OCI-LY3 (cell line): ENCODE measurements around the gene ARHGEF16.

Experiments used
- H2AFZ ChIP-seq: fragments of 200-600, 300-600 bp; shearing (Covaris generic); 2 replicates; pipeline ENCODE4 v1.6.0; 2014; ENCODE audit warnings: antibody characterized with exemption, low read depth, low read length
- H3K27ac ChIP-seq: fragments of 200-600, 300-600 bp; sonication (generic); 2 replicates; pipeline ENCODE4 v1.5.1; 2014; ENCODE audit warnings: mild to moderate bottlenecking, low read length, moderate library complexity, mixed read lengths
- H3K27me3 ChIP-seq: fragments of 200-600, 300-600 bp; sonication (generic); 2 replicates; pipeline ENCODE4 v1.6.1; 2014; ENCODE audit warnings: low read depth, low read length, mixed read lengths
- H3K36me3 ChIP-seq: fragments of 200-600, 300-600 bp; sonication (generic); replicated peaks from 2 replicates; pipeline ENCODE3; 2014; ENCODE audit warnings: low read depth, low read length, mixed read lengths
- H3K4me1 ChIP-seq: fragments of 300-600, 200-600 bp; sonication (generic); 2 replicates; pipeline ENCODE4 v1.6.1; 2014; ENCODE audit warnings: low read length, mixed read lengths
- H3K4me2 ChIP-seq: fragments of 200-600, 300-600 bp; sonication (generic); 2 replicates; pipeline ENCODE4 v1.6.1; 2014; ENCODE audit warnings: low read length, mixed read lengths
- H3K4me3 ChIP-seq: fragments of 300-600, 200-600 bp; sonication (generic); 2 replicates; pipeline ENCODE4 v1.5.1; 2014; ENCODE audit warnings: antibody characterized with exemption, mild to moderate bottlenecking, low read length, moderate library complexity
- H3K79me2 ChIP-seq: fragments of 300-600, 200-600 bp; shearing (Covaris generic); 2 replicates; pipeline ENCODE4 v1.6.1; 2014; ENCODE audit warnings: mild to moderate bottlenecking, low read length, mixed read lengths
- H3K9ac ChIP-seq: fragments of 300-600, 200-600 bp; shearing (Covaris generic); 2 replicates; pipeline ENCODE4 v1.6.0; 2014; ENCODE audit warnings: mild to moderate bottlenecking, low read length, moderate library complexity
- H3K9me3 ChIP-seq: fragments of 200-600, 300-600 bp; shearing (Covaris generic); 2 replicates; pipeline ENCODE4 v1.6.1; 2014; ENCODE audit warnings: low read length, mixed read lengths; ENCODE audit not compliant: insufficient read depth
- H4K20me1 ChIP-seq: fragments of 200-600, 300-600 bp; sonication (generic); 2 replicates; pipeline ENCODE4 v1.6.1; 2016; ENCODE audit warnings: low read length, mixed read lengths; ENCODE audit not compliant: insufficient read depth
- EZH2phosphoT487 ChIP-seq: fragments of 200-600 bp; shearing (Covaris generic); IDR thresholded peaks from 2 replicates; pipeline ENCODE4 v1.6.1; 2018; ENCODE audit warnings: antibody characterized with exemption, mixed run types, low read depth
- TF ChIP-seq, protein P1 (sequence below): fragments of 200-600, 300-600 bp; sonication (generic); IDR thresholded peaks from 2 replicates; pipeline ENCODE4 v1.5.1; 2014; ENCODE audit warnings: antibody characterized with exemption, low read length, low read depth

ARHGEF16 gene

DNA sequence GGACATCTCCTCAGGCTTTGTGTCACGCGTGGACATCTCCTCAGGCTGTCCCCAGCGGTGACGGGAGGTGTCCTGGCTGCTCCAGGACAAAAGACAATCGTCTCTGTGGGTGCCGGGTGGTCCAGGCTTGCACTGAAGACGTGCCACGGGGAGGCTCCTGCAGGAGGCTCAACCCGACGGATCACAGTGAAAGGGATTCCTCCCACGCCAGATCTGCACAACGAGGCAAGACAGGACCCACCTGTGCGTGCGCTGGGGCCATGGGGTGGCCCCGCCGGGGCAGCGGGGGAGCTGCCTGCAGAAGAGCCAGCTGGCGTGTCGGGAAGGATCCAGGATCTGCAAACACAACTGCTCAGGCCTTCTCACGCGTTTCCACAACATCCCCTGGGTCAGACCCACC is 18.8 kb upstream of the ARHGEF16 start:
- H3K9me3 ChIP-seq: no peaks in the 10 kb centered on the region
- H3K9ac ChIP-seq: no peak overlapping the region
- H4K20me1 ChIP-seq: no peaks in the 10 kb centered on the region
- no peak overlapping the region for H3K4me3 ChIP-seq
- no peaks in the 10 kb centered on the region for H3K27me3 ChIP-seq
- no peak overlapping the region for H3K4me2 ChIP-seq
- no peaks in the 10 kb centered on the region for H3K36me3 ChIP-seq
- no peak for TF ChIP-seq EZH2phosphoT487
- TF ChIP-seq, protein P1, sequence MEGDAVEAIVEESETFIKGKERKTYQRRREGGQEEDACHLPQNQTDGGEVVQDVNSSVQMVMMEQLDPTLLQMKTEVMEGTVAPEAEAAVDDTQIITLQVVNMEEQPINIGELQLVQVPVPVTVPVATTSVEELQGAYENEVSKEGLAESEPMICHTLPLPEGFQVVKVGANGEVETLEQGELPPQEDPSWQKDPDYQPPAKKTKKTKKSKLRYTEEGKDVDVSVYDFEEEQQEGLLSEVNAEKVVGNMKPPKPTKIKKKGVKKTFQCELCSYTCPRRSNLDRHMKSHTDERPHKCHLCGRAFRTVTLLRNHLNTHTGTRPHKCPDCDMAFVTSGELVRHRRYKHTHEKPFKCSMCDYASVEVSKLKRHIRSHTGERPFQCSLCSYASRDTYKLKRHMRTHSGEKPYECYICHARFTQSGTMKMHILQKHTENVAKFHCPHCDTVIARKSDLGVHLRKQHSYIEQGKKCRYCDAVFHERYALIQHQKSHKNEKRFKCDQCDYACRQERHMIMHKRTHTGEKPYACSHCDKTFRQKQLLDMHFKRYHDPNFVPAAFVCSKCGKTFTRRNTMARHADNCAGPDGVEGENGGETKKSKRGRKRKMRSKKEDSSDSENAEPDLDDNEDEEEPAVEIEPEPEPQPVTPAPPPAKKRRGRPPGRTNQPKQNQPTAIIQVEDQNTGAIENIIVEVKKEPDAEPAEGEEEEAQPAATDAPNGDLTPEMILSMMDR: no peak
- H3K4me1 ChIP-seq: no peaks in the 10 kb centered on the region
- no peak overlapping the region for H2AFZ ChIP-seq
- H3K79me2 ChIP-seq: no peaks in the 10 kb centered on the region
- no peak overlapping the region for H3K27ac ChIP-seq

DNA sequence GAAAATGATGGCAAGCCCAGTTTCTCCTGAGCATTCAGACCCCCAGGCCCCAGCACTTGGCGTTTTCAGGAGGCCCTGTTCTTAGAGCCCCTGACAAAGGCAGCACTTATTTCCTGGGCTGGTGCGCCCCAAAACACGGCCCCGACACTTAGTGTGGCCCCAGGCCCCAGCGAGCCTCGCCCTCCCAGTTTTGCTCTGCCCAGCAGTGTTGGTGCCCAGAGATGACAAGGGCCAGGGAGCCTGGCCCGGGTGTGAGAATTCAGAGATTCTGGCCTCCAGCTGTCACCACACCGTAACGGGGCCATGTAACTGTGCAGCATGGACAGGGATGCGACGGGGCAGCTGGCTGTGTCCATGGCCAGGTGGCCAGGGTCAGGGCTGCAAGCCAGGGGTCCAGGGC is 18.0 kb upstream of the ARHGEF16 start:
- no peaks in the 10 kb centered on the region for H3K79me2 ChIP-seq
- no peaks in the 10 kb centered on the region for H3K9me3 ChIP-seq
- H3K36me3 ChIP-seq: no peaks in the 10 kb centered on the region
- H3K9ac ChIP-seq: no peak overlapping the region
- no peaks in the 10 kb centered on the region for H3K4me1 ChIP-seq
- no peak overlapping the region for H2AFZ ChIP-seq
- no peaks in the 10 kb centered on the region for H4K20me1 ChIP-seq
- no peak overlapping the region for H3K4me2 ChIP-seq
- H3K27me3 ChIP-seq: no peaks in the 10 kb centered on the region
- no peak overlapping the region for H3K4me3 ChIP-seq
- TF ChIP-seq, protein P1: no peak
- no peak for TF ChIP-seq EZH2phosphoT487
- no peak overlapping the region for H3K27ac ChIP-seq

DNA sequence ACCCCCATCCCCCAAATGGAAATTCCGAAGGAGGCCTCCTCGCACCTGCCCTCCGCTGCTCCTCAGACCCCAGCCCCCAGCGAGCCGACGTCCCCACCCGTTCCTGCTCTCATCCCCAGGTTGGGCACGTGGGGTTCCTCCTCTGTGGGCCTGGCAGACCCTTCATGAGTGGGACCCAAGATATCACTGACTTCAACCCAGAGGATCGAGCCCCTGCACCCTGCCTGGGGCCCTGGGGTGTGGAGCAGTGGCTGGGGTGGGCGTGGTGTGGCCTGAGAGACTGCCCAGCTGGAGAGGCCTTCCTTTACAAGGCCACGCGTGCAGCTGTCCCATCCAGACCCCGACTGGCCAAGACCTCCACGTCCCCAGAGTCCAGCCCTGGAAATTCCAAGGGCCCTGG is 17.6 kb upstream of the ARHGEF16 start:
- no peak overlapping the region for H3K4me2 ChIP-seq
- H3K4me3 ChIP-seq: no peak overlapping the region
- no peaks in the 10 kb centered on the region for H3K79me2 ChIP-seq
- no peak for TF ChIP-seq EZH2phosphoT487
- TF ChIP-seq, protein P1: no peak
- H4K20me1 ChIP-seq: no peaks in the 10 kb centered on the region
- no peak overlapping the region for H3K9ac ChIP-seq
- no peaks in the 10 kb centered on the region for H3K27me3 ChIP-seq
- no peaks in the 10 kb centered on the region for H3K9me3 ChIP-seq
- no peak overlapping the region for H3K27ac ChIP-seq
- H3K36me3 ChIP-seq: no peaks in the 10 kb centered on the region
- no peak overlapping the region for H2AFZ ChIP-seq
- no peaks in the 10 kb centered on the region for H3K4me1 ChIP-seq

DNA sequence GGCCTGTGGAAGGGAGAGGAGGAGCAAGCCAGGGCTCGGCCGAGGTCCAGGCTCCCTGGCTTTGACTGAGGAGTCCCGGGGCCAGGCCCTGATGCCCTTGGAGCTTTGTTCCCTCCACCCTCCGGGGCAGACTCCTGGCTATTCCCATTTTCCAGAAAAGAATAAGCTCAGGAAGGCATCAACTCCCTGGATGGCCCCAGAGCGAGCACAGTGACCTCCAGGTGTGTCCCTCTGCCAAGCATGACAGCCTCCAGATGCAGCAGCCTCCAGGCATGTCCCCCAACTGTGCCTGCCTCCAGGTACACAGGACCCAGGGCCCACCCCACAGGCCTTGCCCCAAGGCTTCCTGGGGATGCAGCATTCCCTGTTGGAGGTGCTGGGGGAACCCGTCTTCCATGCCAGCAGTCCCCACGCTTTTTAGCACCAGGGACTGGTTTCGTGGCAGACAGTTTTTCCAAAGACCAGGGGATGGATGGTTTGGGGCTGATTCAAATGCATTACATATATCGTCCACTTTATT is 15.7 kb upstream of the ARHGEF16 start:
- H3K9ac ChIP-seq: no peak overlapping the region
- H3K9me3 ChIP-seq: no peaks in the 10 kb centered on the region
- H3K4me2 ChIP-seq: no peak overlapping the region
- no peaks in the 10 kb centered on the region for H4K20me1 ChIP-seq
- no peaks in the 10 kb centered on the region for H3K27me3 ChIP-seq
- H3K79me2 ChIP-seq: no peaks in the 10 kb centered on the region
- H2AFZ ChIP-seq: no peak overlapping the region
- H3K27ac ChIP-seq: no peak overlapping the region
- H3K36me3 ChIP-seq: no peaks in the 10 kb centered on the region
- H3K4me3 ChIP-seq: no peak overlapping the region
- TF ChIP-seq, protein P1: no peak
- TF ChIP-seq EZH2phosphoT487: no peak
- no peaks in the 10 kb centered on the region for H3K4me1 ChIP-seq
